ENCODE data around the gene QSOX1. TPM values are rescaled to one million over a fixed set of nuclear protein-coding genes. Genes with fewer than 3 reads are reported as not detected.

QSOX1 gene
- total and polyA plus RNA-seq, 2 of the 4 experiments (the other 2 are of a cell fraction), result 102 to 791 TPM

GRCh38 chr1:180237869-180238476, 83.3 kb downstream of the QSOX1 start (continued):
- TF ChIP-seq MXI1 (IDR thresholded peaks at IDR 0.05; ENCODE audit: borderline replicate concordance, low read depth, low read length) (no peak), BHLHE40 (IDR thresholded peaks at IDR 0.05; ENCODE audit: low read depth, low read length) (no peak), ELK1 (IDR thresholded peaks at IDR 0.05; ENCODE audit: borderline replicate concordance, low read depth, low read length) (no peak), MAFK (IDR thresholded peaks at IDR 0.05; ENCODE audit: low read depth, low read length) (no peak), RCOR1 (IDR thresholded peaks at IDR 0.05; ENCODE audit: insufficient replicate concordance, low read length) (no peak)

- no peak overlapping the region for H4K91ac ChIP-seq (ENCODE audit: insufficient read depth, low read depth, low read length)
- H3K4me3 ChIP-seq (ENCODE audit: insufficient read depth, low read depth, low read length), result no peak overlapping the region
- ATAC-seq (ENCODE audit: low read depth) (no peak), DNase-seq (no peak)
- dilution Hi-C loops (cut with HindIII; ENCODE audit: low sequenced_read_pairs, unreplicated experiment) (no loop called here), in situ Hi-C loops (cut with MboI; ENCODE audit: low sequenced_read_pairs) (no loop called here), intact Hi-C loops (cut with micrococcal nuclease) (no loop called here)
- peaks cover 9% of the 10 kb centered on the region for H3K9me3 ChIP-seq (ENCODE audit: control insufficient read depth, insufficient read depth, low read length)
- no peak overlapping the region for H4K5ac ChIP-seq (ENCODE audit: low read depth, low read length)
- no peak overlapping the region for H3K56ac ChIP-seq (ENCODE audit: extremely low read depth, insufficient read depth, low read length)
- no peaks in the 10 kb centered on the region; the same call in 1 of the 2 replicates for H3K4me1 ChIP-seq (ENCODE audit: control insufficient read depth, insufficient read depth, low read length)
- WGBS, 2 experiments (ENCODE audit: extremely low coverage in 2 of 2, insufficient read length in 1 of 2), result no CpG with 5 or more reads among the region's 7 CpGs
- no peak overlapping the region for H2BK20ac ChIP-seq (ENCODE audit: low read depth, low read length)
- H3K4me2 ChIP-seq (ENCODE audit: low read depth, low read length), result no peak overlapping the region
- no peaks in the 10 kb centered on the region for H3K36me3 ChIP-seq (ENCODE audit: control insufficient read depth, insufficient read depth, low read length)
- TF ChIP-seq CTCF (conservative IDR thresholded peaks at IDR 0.05; ENCODE audit: low read depth, low read length) (no peak), MXI1 (IDR thresholded peaks at IDR 0.05; ENCODE audit: borderline replicate concordance, low read depth, low read length) (no peak), BHLHE40 (IDR thresholded peaks at IDR 0.05; ENCODE audit: low read depth, low read length) (no peak), CHD1 (IDR thresholded peaks at IDR 0.05; ENCODE audit: low read depth, low read length) (no peak), MAFK (IDR thresholded peaks at IDR 0.05; ENCODE audit: low read depth, low read length) (no peak), SMC3 (IDR thresholded peaks at IDR 0.05; ENCODE audit: low read depth, low read length) (no peak), MAZ (IDR thresholded peaks at IDR 0.05; ENCODE audit: borderline replicate concordance, low read depth, low read length) (no peak), NFE2L2 (IDR thresholded peaks at IDR 0.05; ENCODE audit: low read depth, low read length) (no peak), FOS (IDR thresholded peaks at IDR 0.05; ENCODE audit: low read depth, low read length) (no peak), RCOR1 (IDR thresholded peaks at IDR 0.05; ENCODE audit: insufficient replicate concordance, low read length) (no peak), POLR2A (IDR thresholded peaks at IDR 0.05; ENCODE audit: low read depth, low read length) (no peak), RAD21 (IDR thresholded peaks at IDR 0.05; ENCODE audit: low read length) (no peak)
- H3K27ac ChIP-seq (ENCODE audit: insufficient read depth, low read length), result no peak overlapping the region
- H2AFZ ChIP-seq (replicated peaks; ENCODE audit: low read length, poor library complexity), result no peak overlapping the region
- H3K79me1 ChIP-seq (ENCODE audit: low read depth in 1 of 2, low read length in 2 of 2), result no peaks in the 10 kb centered on the region
- CTCF ChIA-PET, result no interaction called here
- no peak overlapping the region for H2AK9ac ChIP-seq (replicated peaks; ENCODE audit: low read depth, low read length, poor library complexity)
- no peak overlapping the region for H3K18ac ChIP-seq (ENCODE audit: low read depth, low read length)
- BruUV-seq (replicated peaks), result no TSS peak
- H3K14ac ChIP-seq (replicated peaks; ENCODE audit: low read depth, low read length), result no peak overlapping the region
- H3K9me1 ChIP-seq (ENCODE audit: insufficient read depth, low read length), result no peaks in the 10 kb centered on the region
- no peak overlapping the region for H2BK5ac ChIP-seq (ENCODE audit: low read depth, low read length, poor library complexity, severe bottlenecking)
- H3K27me3 ChIP-seq (ENCODE audit: control insufficient read depth, insufficient read depth, low read length), result peaks cover 84% of the 10 kb centered on the region
- no peak overlapping the region for H3K4ac ChIP-seq (ENCODE audit: low read depth, low read length)
- H4K20me1 ChIP-seq (ENCODE audit: insufficient read depth, low read length), result peaks cover 24% of the 10 kb centered on the region
- H4K8ac ChIP-seq (ENCODE audit: low read depth in 2 of 2, low read length in 2 of 2), result no peak overlapping the region
- no peak overlapping the region for H2AK5ac ChIP-seq (ENCODE audit: low read depth, low read length)
- no peak overlapping the region for H2BK15ac ChIP-seq (ENCODE audit: low read depth, low read length)
- H2BK120ac ChIP-seq (ENCODE audit: low read depth, low read length), result no peak overlapping the region
- no peak overlapping the region for H3K23ac ChIP-seq (ENCODE audit: low read depth, low read length)
- POLR2A ChIA-PET (ENCODE audit: unreplicated experiment), result no interaction called here
- no peak overlapping the region for H3K9ac ChIP-seq (ENCODE audit: low read depth, low read length)
Measured at GRCh38 chr1:180238675-180239074, 84.0 kb downstream of the QSOX1 start.
